ENCODE results near the gene SLC9A9.
A peak's percentile ranks its signal among the peaks of the same experiment; 100 is the strongest.
"Not testable (repeated sequence)": the region's sequence is repeated elsewhere in the genome, so short reads cannot be mapped to it uniquely, and the experiment has no call there.

SLC9A9 gene

DNA sequence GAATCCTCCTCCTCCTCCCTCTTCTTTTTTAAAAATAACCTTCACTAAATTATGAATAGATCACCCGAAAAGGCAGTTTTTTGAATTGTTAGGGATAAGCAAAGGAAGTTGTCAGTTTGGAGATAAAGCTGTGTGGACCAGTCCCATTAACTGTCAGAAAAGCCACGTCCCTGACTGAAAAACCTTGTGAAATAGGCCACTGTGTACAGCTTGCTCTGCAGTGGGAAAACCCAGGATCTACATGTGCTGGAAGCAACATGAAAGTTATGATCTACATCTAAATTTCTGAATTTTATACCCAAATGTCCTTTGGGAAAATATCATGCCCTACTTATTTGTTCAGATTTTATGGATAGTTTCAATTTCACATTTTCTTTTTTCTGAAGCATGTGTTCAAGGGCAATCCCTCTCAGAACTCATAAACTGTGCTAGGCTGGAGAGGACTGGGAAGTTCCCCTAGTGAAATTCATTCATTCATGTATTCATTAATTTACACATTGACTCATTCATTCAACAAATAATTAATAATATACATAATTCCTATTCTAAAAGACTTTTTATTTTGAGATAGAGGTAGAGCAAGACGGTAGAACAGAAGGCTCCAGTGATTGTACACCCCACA is 149.5 kb downstream of the SLC9A9 start:
- DNase-seq (ENCODE audit: extremely low read depth in 1 of 2, low read depth in 1 of 2) = no peak

DNA sequence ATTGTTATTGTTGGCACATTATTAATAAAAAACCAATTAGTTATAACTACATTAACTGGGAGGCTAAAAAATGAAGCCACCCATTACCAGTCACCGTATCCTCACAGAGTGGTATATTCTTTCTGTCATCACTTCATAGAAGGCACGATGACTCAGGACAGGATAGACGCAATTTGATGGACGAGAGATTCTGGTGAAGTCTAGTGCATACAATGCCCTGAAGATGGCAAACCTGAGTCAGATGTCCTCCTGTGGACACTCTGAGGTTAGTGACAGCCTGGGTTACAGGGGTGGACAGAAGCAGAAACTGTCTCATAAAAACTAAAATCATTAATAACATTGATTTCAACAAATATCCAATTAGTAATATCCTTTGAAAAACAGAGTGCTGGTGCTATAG is 150.3 kb downstream of the SLC9A9 start:
- DNase-seq (ENCODE audit: extremely low read depth in 1 of 2, low read depth in 1 of 2) = no peak

DNA sequence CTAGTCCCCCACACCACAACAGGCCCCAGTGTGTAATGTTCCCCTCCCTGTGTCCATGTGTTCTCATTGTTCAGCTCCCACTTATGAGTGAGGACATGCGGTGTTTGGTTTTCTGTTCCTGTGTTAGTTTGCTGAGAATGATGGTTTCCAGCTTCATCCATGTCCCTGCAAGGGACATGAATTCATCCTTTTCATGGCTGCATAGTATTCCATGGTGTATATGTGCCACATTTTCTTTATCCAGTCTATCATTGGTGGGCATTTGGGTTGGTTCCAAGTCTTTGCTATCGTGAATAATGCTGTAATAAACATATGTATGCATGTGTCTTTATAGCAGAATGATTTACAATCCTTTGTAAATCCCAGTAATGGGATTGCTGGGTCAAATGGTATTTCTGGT is 152.9 kb downstream of the SLC9A9 start:
- DNase-seq (ENCODE audit: extremely low read depth in 1 of 2, low read depth in 1 of 2) = not testable (repeated sequence)

DNA sequence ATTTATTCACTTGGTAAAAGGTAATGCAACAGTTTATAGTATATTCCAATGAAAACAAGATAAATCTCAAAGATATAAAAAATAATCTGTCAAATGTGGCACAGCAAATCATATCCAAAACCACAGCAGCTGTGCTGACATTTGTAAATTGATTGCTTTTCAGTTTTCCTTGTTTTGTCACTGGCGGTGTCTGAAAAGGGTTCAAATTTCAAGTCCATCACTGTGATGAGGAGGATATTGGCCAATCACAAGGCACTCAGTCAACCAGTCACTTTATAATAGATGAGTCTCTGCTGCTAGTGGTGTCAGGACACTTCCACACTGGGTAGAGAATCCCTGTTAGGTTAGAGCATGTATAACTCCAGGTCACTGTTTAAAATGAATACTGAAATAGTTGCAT is 154.8 kb downstream of the SLC9A9 start:
- no peak for DNase-seq (ENCODE audit: extremely low read depth in 1 of 2, low read depth in 1 of 2)

DNA sequence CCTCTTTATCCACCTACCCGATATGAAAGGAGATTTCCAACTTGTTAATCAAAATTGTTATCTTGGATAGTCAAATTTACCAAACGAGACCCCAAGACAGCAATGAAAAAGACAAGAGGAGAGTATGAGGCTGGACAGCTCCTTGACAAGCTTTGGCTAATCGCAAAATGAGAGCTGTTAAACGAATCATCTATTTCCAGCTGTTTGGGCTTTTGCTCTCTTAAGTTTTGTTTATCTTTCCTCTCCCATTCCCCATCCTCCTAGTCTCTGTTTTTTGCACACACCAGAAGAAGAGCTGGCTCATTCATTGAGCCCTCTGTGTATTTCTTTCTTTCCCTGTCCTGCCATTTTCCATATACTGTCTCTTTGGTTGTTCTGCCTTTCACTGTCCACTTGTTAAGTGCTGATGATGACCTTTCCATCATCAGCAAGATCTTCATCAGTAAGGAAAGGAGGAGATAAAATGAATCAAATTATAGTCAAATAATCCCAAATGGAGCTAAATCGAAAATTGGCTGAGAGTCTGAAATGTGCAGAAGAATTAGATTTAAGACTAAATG is 161.6 kb downstream of the SLC9A9 start:
- DNase-seq (ENCODE audit: extremely low read depth in 1 of 2, low read depth in 1 of 2) = no peak

DNA sequence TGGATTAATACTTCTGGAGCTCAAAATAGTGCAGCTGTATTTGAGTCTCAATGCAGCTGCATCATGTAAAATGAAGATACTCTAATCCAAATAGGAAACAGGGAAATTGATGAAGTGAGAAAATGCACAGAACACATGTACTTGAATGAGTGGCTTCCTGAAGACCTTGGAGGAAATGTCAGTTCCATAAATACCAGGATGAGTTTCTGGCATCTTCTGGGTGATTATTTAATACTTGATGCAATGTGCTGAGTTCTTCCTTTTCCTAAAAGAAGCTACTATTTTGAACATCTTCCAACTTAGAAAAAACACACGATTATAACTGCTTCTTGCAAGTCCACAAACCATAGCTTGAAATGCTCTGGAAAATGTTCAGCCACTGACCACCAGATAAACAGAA is 162.8 kb downstream of the SLC9A9 start:
- DNase-seq (ENCODE audit: extremely low read depth in 1 of 2, low read depth in 1 of 2) = no peak

DNA sequence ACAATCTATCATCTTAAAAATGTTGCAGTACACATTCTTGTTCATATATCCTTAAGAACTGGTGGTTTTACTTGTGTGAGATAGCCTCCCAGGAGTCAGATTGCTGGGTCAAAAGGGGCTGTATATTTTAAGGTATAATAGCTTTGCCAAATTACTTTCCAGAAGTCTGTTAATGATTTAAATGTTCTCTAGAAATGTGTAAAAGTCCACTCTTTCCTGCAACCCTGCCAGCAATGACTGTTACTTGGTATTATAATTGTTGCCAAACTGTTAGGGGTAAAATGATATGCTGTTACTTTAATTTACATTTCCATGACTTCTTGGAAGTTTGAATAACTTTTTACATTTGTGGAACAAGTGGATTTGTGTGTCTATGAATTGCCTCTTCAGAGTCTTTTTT is 170.8 kb downstream of the SLC9A9 start:
- DNase-seq (ENCODE audit: extremely low read depth in 1 of 2, low read depth in 1 of 2) = no peak

DNA sequence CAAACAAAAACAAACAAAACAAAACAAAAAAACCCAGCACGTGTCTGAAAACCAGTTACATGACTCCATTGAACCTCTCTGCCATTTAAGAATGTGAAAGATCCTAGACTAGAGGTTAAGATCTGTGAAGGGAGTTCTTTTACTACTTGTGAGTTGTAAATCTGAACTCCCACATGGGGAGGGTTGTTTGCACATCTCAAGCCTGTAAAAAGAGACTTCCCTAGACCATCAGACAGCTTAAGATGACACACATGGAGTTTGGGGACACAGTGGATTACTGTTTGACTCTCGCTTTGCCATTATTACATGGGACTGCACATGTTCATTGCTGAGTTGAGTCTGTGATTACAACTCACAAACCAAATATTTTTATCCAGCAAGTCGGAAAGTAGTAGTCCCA is 171.5 kb downstream of the SLC9A9 start:
- DNase-seq (ENCODE audit: extremely low read depth in 1 of 2, low read depth in 1 of 2) = no peak

DNA sequence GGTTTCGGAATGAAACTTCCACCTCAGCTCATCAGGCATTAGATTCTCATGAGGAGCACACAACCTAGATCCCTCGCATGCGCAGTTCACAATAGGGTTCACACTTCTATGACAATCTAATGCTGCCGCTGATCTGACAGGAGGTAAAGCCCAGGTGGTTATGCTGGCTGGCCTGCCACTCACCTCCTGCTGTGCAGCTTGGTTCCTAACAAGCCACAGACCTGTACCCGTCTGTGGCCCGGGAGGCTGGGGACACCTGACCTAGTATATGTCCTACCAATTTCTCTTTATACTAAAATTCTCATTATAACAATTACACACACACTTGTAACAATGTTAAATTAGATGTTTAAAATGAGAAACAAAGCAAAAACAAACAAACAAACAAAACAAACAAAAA is 172.2 kb downstream of the SLC9A9 start:
- no peak for DNase-seq (ENCODE audit: extremely low read depth in 1 of 2, low read depth in 1 of 2)

DNA sequence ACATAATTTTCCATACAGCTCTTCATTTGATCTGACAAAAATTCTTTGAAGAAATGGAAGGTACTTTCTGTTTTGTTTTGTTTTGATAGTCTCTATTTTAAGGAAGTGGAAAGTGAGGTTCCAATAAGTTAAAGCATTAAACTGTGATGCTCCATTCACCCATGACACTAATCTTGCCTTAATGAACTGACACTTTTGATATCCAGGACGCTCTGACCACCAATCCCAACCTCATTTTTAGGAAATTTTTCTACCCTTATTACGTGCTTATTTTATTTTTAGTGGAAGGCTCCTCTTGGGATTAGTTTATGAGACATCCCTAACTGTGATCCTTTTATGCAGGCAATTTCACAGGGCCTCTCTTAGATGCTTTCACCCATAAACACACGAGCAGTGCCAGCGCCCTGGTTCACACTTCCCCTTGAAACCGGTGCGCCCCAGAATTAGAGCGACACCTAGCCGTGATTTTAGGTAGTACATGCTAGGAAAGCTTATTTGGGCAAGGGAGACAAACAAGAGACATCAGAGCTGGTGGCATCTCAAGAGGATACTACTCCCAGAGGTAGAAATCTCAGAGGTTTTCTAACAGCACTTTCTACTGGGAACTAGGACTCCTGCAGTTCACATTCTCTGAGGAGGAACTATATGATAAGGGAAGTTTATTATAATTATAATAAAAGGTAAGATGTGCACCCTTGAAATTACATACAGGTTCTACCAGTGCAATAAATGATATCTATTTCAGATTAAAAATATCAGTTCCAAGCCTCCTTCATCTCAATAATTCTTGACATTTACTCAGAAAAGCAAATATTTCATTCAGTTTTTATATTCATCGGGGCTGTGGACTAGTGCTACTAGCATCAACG is 173.9 kb downstream of the SLC9A9 start:
- peak; percentile 33 to 47 for DNase-seq (ENCODE audit: extremely low read depth in 1 of 2, low read depth in 1 of 2)

DNA sequence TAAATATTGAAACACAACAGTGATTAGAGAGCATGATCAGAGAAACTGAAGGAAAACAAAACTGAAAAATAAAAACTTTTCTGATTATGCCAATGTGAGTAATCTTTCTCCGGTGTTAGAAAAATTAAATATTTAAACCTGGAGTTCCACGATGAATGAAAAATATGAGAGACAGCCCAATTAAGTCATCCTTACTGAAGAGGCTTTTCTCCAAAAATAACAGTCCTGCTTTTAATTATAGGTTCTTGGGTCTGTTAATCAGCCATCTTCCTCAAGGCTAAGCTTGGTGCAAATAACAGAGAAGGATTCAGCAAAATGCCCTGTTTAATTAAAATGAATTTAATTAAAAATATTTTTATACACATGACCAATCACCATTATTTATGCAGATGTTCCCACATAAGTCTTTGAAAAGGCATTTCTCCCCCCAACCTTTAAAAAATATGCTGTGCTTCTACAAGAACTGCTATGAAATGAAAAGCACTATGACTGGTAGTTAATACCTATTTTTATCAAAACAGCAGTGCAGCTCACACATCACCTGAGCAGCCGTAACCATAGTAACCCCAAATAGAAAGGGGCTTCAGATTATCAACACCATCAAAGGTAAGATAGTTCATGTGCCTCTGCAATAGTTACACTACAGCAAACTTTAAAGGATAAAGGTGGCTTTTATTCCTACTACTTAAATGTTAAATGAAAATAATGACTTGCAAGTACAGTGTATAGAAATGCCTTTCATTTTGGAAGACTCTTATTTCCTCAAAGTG is 175.7 kb downstream of the SLC9A9 start:
- DNase-seq (ENCODE audit: extremely low read depth in 1 of 2, low read depth in 1 of 2) = no peak

DNA sequence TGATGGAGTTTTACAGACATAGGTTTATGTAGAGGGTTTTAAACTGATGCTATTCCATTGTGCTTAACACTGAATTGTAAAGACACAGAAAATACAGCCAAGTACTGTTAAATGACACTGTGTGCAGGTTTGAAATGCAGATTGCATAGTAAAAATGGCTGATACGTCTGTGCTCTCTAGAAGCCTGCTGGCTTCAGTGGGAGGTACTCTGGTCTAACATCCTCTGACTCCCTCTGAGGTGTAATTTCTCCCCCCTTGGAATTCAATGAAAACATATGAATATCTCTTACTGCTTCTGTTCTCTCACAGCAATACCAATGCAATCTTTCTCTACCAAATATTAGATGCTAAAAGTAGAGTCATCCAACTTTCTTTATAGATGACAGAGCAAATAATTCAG is 176.6 kb downstream of the SLC9A9 start:
- no peak for DNase-seq (ENCODE audit: extremely low read depth in 1 of 2, low read depth in 1 of 2)

DNA sequence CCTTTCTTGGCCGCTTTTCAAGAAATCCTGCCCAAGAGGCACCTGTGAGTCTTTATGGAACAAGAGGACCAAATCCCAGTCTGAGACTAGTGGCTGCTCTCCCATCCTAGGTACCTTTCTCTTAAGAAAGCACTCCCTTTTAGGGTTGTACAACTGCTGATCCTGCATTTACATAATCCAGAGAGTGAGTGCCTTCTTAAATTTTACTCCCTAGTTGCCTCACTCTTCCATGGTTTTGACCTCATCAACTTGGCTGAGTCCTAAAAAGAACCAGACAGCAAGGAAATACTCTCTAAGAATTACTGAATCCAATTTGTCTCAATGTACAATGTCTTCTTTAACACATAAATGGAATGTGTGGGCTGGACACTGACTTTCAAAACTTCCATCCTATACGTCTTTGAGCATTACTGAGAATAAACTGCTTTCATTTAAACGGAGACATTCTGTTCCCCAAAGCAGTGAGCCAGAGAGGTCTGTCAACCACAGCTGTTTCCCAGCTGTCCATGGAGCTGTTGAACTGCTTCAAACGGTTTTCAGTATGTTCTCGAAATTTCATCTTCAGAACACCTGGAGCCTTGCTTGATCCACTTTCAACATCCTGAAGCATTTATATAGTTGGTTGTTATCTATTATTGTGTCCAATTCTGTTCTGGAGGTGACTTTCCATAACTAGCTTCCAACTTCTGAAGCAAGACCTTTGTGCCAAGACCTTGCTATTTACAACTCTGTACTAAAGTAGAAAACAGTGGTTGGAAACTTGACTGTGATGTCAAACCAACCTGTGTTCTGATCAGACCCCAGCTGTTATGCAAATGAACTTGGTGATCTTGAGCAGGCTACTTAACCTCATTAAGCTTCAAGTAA is 179.1 kb downstream of the SLC9A9 start:
- no peak for DNase-seq (ENCODE audit: extremely low read depth in 1 of 2, low read depth in 1 of 2)

DNA sequence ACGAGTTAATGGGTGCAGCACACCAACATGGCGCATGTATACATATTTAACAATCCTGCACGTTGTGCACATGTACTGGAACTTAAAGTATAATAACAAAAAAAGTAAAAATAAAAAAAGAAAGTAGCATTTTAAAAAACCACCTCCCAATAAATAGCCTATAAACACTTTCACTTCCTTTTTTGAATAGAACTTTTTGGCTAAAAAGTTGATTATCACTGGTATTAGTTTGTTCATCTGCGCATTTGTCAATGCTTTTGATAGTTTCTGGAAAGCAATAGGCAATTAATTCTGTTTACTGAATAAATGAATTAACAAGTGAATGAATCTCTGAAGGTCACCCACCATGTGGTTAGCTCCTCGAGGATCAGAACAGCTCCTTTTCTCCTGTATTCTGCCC is 179.9 kb downstream of the SLC9A9 start:
- DNase-seq (ENCODE audit: extremely low read depth in 1 of 2, low read depth in 1 of 2) = no peak

DNA sequence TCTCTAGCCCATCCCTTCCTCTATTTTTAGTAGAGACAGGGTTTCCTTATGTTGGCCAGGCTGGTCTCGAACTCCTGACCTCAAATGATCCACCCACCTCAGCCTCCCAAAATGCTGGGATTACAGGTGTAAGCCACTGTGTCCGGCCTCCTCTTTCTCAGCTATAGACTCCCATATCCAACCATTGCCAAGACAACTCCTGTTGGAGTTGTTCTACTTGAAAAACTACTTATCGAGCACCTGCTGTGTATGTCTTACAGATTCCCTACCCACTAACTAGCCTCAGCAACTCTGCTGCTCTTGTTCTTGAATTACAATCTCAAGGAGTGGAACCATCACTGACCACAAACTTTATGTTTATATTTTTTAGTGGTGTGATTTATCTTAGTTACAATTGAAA is 186.6 kb downstream of the SLC9A9 start:
- no peak for DNase-seq (ENCODE audit: extremely low read depth in 1 of 2, low read depth in 1 of 2)

DNA sequence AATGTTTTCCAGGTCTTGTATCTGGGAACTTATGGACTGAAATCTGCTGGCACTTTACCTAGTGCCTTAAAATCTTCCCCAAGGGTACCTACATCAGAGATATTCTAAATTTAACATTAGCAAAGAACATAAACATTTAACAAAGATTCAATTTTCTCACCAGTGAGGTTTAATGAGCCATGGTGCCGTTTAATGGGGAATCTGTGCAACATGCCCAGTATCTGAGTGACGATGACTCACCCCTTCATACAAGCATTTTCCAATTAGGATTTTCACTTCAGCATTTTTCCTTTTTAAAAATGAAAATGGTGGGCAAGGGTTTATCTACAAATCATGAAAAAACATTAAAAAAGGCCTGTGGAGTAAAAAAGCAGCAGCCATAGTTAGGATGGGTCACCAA is 189.4 kb downstream of the SLC9A9 start:
- DNase-seq (ENCODE audit: extremely low read depth in 1 of 2, low read depth in 1 of 2) = no peak

DNA sequence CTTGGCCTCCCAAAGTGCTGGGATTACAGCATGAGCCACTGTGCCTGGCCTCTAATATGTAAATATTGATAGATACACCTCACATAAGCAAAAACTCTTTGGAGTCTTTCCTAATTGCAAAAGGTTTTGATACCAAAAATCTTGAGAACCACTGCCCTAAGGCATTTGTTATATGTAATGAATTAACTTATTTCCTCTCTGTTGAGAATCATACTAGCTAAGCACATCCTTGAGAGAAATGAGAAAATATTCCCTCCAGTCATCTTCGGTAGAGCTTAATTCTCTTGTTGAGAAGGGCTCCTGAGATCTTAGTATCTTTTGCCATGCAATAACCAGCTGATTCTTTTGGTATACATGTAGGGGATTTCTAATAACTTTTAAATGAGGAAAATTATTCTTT is 190.2 kb downstream of the SLC9A9 start:
- DNase-seq (ENCODE audit: extremely low read depth in 1 of 2, low read depth in 1 of 2) = no peak

DNA sequence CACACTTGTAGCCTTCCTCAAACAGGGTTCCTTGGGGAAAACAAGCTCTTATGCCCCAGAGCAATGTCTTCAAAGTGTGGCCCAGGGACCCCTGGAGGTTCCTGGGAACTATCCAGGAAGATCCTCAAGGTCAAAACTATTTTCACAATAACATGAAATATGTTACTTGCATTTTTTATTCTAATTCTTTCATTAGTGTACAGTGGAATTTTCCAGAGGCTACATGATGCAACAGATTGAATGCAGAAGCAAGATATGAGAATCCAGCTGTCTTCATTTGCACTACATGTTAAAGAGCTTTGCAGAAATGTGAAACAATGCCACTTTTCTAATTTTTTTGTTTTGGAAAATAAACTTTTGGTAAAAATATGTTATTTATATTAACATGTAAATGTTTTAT is 190.9 kb downstream of the SLC9A9 start:
- no peak for DNase-seq (ENCODE audit: extremely low read depth in 1 of 2, low read depth in 1 of 2)

DNA sequence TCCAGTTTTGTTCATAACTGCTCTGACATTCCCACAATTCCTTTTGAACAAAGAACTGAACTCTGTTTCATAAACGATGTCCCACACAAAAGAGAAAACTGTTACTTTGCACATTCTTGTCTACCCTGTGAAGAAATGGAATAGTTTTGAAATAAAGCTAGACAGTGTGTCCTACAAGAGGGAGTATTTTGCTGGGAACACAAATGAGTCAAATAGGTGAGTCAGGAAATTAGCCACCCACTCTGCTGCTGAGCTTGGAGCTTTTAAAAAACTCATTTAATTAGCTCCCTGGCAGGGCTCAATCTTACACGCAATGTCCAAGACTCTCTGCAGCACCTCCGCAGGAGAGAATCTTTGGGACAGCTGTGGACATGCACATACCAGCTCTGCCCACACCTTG is 193.4 kb downstream of the SLC9A9 start:
- DNase-seq (ENCODE audit: extremely low read depth in 1 of 2, low read depth in 1 of 2) = no peak

DNA sequence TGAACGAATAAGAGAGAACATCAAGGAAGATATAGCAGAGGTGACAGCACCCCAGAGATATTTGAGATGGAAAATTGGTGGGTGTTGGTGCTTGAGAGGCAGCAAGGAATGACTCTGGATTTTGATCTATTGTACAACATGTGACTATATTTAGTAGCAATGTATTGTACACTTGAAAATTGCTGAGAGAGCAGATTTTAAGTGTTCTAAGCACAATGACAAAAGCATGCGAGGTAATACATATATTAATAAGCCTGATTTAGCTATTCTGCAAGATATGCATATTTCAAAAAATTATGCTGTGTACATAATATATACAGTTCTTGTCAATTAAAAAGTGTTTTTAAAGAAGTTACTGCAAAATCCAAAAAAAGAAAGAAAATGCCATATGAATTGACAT is 194.3 kb downstream of the SLC9A9 start:
- DNase-seq (ENCODE audit: extremely low read depth in 1 of 2, low read depth in 1 of 2) = no peak

DNA sequence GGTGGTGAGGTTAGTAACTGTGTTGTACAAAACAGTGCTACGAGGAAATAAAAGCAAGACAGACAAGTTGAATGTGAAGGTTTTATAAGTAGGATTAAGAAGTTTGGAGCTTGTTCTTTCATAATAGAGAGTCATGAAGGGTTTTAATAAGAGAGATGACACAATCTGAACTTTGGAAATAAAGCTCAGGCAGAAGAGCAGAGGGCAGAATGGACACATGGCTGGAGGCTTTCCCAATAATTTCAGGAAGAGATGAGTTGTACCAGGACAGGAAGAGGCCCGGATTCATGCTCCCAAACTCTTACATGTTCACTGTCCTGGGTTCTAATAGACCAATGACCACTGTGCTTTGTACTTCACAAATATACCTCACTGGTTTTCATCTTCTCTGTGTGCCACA is 194.8 kb downstream of the SLC9A9 start:
- no peak for DNase-seq (ENCODE audit: extremely low read depth in 1 of 2, low read depth in 1 of 2)
